NCI-H345 (cell line): ENCODE data around the gene ADARB2.
"Not testable (repeated sequence)": the region's sequence is repeated elsewhere in the genome, so short reads cannot be mapped to it uniquely, and the experiment has no call there.

ENCODE experiments used
- DNase-seq: peaks from one replicate; lab custom pipeline; 2025; lab: John Stamatoyannopoulos, UW

The ADARB2 gene

DNA sequence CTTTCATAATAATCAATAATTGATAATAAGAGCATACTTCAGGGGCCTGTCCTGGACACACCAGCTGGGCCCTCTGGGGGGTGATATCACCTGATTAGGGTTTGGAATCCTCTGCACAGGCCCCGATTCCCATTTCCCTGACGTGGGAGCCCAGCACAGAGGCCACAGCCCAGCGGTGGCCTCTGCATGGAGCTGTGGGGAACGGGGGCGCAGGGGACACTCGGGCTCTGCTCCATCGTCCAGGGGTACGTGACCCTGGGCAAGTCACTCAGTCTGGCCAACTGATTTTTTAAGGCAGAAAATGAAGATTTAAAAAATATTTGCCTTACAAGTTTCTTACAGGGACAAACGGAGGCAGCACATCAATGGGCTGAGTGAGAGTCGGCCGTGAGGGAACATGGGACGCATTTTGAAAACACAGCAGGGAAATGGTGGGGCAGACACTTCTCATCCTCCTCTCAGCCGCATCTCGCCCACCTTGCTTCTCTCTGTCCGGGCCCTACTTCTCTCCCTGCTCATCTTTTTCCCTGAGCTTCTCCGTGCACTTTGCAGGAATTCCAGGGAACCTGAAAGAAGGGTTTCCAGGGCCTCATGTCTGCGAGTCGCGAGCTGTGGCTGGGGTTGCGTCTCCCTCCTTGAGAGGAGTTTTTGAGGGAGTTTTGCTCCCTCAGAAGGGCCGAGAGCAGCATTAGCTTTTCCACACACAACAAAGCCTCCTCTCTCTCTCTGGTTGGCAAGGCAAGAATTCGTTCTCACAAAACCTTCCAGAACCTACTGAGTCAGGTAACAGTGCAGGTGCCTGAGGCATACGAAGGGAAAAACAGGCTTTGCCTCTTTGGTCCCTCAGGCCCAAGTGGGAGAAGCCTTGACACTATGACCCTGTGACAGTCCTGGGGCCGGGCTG lies 369.1 kb downstream of the ADARB2 start:
- no peak for DNase-seq

DNA sequence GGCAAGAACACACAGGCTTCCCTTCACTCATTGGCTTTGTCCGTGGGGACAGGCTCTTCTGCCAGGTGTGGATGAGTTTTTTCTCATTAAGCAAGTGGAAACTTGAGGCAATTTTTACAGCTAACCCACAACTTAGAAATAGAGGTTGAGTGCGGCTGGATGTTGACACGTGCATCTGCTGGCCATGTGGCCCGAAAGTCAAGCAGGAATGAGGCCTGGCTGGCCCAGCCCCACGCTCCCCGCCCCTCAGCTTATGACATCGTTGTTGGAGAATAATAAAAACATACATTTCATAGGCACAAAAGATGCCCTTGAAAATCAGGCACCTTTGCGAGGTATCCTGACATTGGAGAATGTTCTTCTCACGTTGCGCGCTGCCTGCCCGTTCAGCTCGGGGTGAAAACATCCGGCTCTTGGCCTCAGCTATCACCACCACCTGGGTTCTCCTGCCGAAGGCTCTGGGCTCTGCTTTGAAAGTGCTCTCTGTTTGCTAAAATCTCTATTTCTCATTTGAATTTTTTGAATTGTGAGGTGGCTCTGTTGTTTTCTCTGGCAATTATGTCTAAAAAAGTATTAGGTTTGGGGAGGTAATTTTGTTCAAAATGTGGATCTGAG lies 370.4 kb downstream of the ADARB2 start:
- DNase-seq: no peak

GRCh38 chr10:1366322-1366691 lies 371.0 kb downstream of the ADARB2 start:
- DNase-seq: no peak

DNA sequence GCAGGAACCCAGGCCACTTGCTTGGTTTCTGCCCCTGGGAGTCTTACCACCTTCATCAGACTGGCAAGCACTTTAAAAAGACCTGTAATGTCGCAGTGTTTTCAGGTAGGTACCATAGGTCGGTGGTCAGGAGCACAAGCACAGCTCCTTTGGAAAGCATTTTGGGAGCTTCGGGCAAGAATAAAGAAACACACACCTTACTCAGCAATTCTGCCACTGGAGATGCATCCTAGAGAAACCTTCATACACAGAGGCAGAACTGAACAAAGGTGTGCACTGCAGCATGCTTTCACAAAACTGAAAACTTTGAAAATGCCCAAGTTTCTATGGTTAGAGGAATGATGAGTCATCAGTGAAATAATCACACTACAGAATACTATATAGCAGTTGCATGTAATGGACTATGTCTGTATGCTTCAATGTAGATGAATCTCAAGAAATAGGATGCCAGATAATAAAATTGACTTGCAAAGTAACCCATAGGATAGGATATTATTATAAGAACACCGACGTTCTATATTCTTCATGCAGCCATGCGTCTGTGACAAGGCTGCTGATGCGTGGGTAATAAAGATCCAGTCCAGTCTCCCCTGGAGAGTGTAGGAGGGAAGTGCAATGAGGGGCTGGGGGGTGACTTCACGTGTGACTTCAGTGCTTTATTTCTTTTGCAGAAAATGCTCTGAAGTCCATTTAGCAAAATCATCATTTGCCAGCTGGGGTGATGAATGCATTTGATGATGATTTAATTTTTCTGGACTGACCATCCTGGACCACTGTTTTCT lies 371.6 kb downstream of the ADARB2 start:
- no peak for DNase-seq

GRCh38 chr10:1364151-1364910 lies 373.0 kb downstream of the ADARB2 start:
- DNase-seq: no peak

DNA sequence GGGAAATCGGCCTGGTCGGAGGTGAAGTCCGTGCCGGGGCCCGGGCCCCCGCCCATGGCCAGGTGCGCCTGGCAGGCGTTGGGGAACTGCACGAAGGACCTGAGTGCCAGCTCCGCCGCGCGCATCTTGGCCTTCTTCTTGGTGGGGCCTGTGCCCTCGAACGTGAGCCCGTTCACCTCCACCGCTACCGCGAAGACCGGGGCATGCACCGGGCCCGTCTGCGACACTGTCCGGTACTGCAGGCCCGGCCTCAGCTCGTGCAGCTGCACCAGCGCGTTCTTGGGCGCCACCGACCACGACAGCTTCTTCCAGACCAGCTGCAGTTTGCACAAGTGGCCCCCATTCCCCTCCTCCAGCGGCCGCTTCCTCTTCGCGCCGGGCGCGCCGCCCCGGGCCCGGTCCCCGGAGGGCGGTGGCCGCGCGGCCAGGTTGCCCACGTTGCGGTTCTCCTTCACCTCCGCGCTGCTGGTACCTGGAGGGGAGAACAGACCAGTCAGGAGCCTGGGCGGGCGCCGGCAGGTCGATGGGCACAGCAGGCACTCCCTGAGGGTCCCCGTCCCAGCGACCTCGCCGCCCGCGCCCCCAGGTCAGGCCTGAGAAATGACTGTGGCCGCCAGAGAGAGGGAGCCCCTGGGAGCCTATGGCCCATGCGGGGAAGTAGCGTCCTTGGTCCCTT lies 373.7 kb downstream of the ADARB2 start:
- DNase-seq: no peak

GRCh38 chr10:1362589-1363445 lies 374.5 kb downstream of the ADARB2 start:
- DNase-seq: no peak

GRCh38 chr10:1361411-1362105 lies 375.8 kb downstream of the ADARB2 start:
- DNase-seq: no peak

DNA sequence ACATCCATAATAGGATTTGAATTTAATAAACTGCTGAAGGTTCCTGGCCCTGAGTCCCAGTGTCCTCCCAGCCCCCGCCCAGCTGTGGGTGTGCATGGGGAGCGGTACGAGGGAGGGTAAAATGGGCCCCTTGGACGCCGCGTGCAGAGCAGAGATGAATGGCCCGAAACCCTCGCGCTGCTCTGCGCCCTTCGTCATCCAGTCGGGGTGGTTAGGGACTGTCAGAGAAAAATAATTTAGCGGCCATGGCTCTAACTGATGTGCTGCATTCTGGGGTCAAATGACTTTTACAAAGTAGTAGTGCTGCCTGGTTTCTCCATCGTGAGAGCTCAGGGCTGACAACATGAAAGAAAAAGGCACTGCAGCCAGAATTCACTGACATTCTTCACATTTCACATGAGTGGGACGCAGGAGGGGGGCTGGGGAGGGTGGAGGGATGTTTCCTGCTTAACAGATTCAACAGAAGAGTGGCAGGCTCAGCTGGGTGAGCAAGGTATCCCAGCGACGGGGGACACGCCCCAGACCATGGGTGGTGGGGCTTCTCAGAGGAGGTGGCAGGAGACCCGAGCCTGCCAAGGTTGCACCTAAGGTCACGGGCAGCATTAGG lies 376.7 kb downstream of the ADARB2 start:
- no peak for DNase-seq

- no peak for DNase-seq
Measured at GRCh38 chr10:1360011-1360557, 377.2 kb downstream of the ADARB2 start.

DNA sequence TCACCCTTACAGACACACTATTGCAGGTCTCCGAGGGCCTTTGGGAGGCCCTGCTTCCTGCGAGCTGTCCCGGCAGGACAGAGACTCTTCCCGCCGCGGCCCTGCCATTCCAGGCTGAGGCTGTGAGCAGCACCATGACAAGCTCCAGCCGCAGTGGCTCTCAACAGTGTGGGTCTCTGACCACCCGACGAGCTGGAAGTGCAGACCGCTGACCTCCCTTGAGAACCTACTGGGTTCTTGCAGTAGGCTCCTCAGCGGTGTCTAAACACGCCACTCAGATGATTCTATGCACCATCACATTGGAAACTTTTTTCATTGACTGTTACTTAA lies 377.7 kb downstream of the ADARB2 start:
- DNase-seq: no peak

DNA sequence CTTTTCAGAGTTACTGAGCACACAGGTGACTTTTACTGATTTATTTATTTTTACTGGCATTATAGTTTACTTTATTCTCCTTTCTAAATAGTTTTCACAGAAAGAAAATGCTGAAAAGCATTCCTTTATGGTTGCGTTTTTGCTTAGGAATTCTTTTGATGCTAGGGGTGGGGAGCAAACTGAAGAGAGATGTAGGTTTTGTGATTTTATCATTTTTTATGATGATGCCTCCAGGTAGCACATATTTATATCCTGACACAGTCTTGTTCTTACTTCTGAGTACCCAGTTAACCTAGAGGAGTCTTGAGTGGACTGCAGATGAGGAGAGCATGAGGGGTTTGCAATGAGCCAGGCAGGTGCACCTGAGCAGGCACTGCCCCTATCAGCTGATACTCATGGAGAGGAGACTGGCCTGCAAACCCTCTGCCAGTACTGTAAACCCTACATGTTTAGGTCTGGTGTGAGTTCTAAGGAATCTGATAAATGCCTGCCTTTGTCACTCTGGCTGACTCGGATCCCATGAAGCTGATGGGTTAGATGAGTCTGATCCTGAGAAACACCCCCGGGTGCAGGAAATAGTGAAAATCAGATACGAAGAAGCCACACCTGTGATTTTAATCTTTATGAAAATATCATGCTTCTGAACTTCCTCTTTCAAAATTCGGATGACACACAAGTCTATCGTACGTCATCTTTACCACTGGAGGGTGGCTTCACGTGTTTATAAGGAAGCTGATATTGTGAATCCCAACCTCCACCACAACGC lies 378.3 kb downstream of the ADARB2 start:
- DNase-seq: no peak

GRCh38 chr10:1358147-1358546 lies 379.2 kb downstream of the ADARB2 start:
- DNase-seq: no peak

DNA sequence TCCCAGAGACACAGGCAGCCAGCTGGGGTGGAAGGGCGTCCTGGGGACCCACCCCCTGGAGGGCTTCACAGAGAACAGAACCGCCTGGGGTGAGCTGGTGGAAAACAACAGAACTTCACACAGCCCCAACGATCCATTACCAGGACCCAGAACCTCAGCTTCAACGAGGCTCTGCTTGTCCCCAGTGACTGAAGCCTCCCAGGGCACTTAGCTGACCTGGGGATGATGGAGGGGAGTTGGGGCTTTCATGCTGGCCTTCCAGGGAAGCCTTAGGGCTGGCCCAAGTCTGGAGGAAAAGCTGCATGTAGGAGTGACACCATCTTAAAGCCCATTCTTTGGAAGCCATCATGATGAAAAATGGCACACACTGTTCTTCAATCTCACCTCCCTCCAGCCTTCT lies 381.0 kb downstream of the ADARB2 start:
- DNase-seq: no peak

- no peak for DNase-seq
Measured at GRCh38 chr10:1354809-1355710, 382.3 kb downstream of the ADARB2 start.

DNA sequence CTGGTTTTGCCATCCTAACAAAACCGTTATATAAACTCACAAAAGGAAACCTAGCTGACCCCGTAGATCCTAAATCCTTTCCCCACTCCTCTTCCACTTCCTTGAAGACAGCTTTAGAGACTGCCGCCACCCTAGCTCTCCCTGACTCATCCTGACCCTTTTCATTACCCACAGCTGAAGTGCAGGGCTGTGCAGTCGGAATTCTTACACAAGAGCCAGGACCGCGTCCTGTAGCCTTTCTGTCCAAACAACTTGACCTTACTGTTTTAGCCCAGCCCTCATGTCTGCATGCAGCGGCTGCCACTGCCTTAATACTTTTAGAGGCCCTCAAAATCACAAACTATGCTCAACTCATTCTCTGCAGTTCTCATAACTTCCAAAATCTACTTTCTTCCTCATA lies 385.0 kb downstream of the ADARB2 start:
- not testable (repeated sequence) for DNase-seq

DNA sequence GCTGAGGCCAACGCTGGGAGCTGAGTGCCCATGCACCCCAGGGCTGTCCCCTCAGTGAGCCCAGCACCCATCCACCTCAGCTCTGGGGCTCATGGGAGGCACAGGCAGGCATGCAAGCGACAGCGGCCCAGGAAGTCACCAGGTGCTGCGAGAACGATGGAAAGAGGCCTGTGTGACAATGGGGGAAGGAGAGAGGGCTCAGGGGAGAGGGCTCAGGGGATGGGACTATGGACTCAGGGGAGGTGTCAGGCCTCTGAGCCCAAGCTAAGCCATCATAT lies 388.6 kb downstream of the ADARB2 start:
- DNase-seq: no peak
